B cell (primary cell): ENCODE data around the gene TOMM40L. TPM values are rescaled to one million over a fixed set of nuclear protein-coding genes. Genes with fewer than 3 reads are reported as not detected.
"Not testable (repeated sequence)": the region's sequence is repeated elsewhere in the genome, so short reads cannot be mapped to it uniquely, and the experiment has no call there.

Experiments
- ATAC-seq: fragments of 200-7000 bp; cut with Tn5 transposase; one replicate; pipeline ENCODE4 v1.10.0; 2021; ENCODE audit warnings: low read depth, mild to moderate bottlenecking, moderate number of reproducible peaks, moderate library complexity
- CTCF ChIA-PET: fragments of 350-600 bp; sonication (Branson Sonifier 250); formaldehyde crosslinking; loops from one replicate; lab custom pipeline; 2021; ENCODE audit warnings: antibody characterized with exemption, inconsistent platforms; lab: Charles Lee
- POLR2A ChIA-PET: fragments of 350-600 bp; sonication (Branson Sonifier 250); formaldehyde crosslinking; loops from one replicate; lab custom pipeline; 2021; ENCODE audit warnings: antibody characterized with exemption; lab: Charles Lee
- DNase-seq: peaks from one replicate; pipeline ENCODE4 v3.0.0; 2013
- H2AFZ ChIP-seq: 2 replicates; pipeline ENCODE4 v1.6.1; 2012; ENCODE audit warnings: mild to moderate bottlenecking, low read depth, low read length; ENCODE audit not compliant: insufficient read depth, poor library complexity, severe bottlenecking
- H3K27ac ChIP-seq, 2 donors: 1 replicate in 1 of 2; 2 replicates in 1 of 2; pipeline ENCODE4 v1.5.1; 2012 to 2013; ENCODE audit warnings: low read length in 2 of 2, mild to moderate bottlenecking in 2 of 2, moderate library complexity in 1 of 2
- H3K27me3 ChIP-seq, 4 experiments: fragments of 200-600 bp in 1 of 4; sonication (generic) in 1 of 4; replicated peaks in 1 of 4; 1 replicate in 2 of 4; 2 replicates in 2 of 4; pipeline versions ENCODE4 v1.6.1 to v1.7.0; 2013 to 2016; ENCODE audit warnings: low read length in 3 of 4, mild to moderate bottlenecking in 2 of 4, mixed read lengths in 1 of 4, moderate library complexity in 1 of 4; ENCODE audit not compliant: insufficient read depth in 4 of 4, control insufficient read depth in 3 of 4; ENCODE audit errors: control extremely low read depth in 1 of 4
- H3K36me3 ChIP-seq, 2 experiments: replicated peaks in 1 of 2; 1 replicate in 1 of 2; 2 replicates in 1 of 2; pipeline versions ENCODE4 v1.6.1 to v1.7.1; 2013; ENCODE audit warnings: low read length in 1 of 2; ENCODE audit not compliant: insufficient read depth in 2 of 2, control insufficient read depth in 1 of 2; ENCODE audit errors: control extremely low read depth in 1 of 2, extremely low read depth in 1 of 2
- H3K4me1 ChIP-seq, 2 donors: fragments of 200-600 bp in 1 of 2; sonication (generic) in 1 of 2; 1 replicate in 1 of 2; 2 replicates in 1 of 2; pipeline versions ENCODE4 v1.5.1 to v1.6.1; 2013 to 2017; ENCODE audit warnings: low read length in 2 of 2; ENCODE audit not compliant: control insufficient read depth in 2 of 2, insufficient read depth in 2 of 2
- H3K4me2 ChIP-seq: replicated peaks from 2 replicates; pipeline ENCODE3; 2012; ENCODE audit warnings: mild to moderate bottlenecking, low read depth, low read length; ENCODE audit not compliant: poor library complexity, severe bottlenecking
- H3K4me3 ChIP-seq, 5 experiments: fragments of 200-600 bp in 1 of 5; sonication (generic) in 1 of 5; 1 replicate in 3 of 5; 2 replicates in 2 of 5; pipeline versions ENCODE4 v1.5.1 to v1.7.0; 2011 to 2016; ENCODE audit warnings: low read length in 4 of 5, mild to moderate bottlenecking in 4 of 5, low read depth in 2 of 5, control low read depth in 1 of 5, moderate library complexity in 1 of 5; ENCODE audit not compliant: insufficient read depth in 1 of 5; ENCODE audit errors: control extremely low read depth in 1 of 5, extremely low read depth in 1 of 5
- H3K79me2 ChIP-seq: fragments of 200-600 bp; sonication (generic); one replicate; pipeline ENCODE4 v1.6.0; 2016; ENCODE audit warnings: low read length; ENCODE audit not compliant: control insufficient read depth, insufficient read depth
- H3K9ac ChIP-seq: fragments of 200-600 bp; sonication (generic); 2 replicates; pipeline ENCODE4 v1.6.1; 2017; ENCODE audit warnings: mild to moderate bottlenecking, low read length, moderate library complexity
- H3K9me3 ChIP-seq, 3 donors: one replicate each; pipeline versions ENCODE4 v1.6.1 to v1.7.1; 2013; ENCODE audit warnings: low read length in 2 of 3; ENCODE audit not compliant: control insufficient read depth in 2 of 3, insufficient read depth in 1 of 3; ENCODE audit errors: control extremely low read depth in 1 of 3
- H4K20me1 ChIP-seq: 2 replicates; pipeline ENCODE4 v1.6.0; 2012; ENCODE audit warnings: mild to moderate bottlenecking, low read length; ENCODE audit not compliant: insufficient read depth, control insufficient read depth, poor library complexity, severe bottlenecking
- H3K27ac Mint-ChIP-seq: one replicate; pipeline ENCODE4 v1.8.0; 2021; ENCODE audit warnings: mixed read lengths
- H3K27me3 Mint-ChIP-seq: one replicate; pipeline ENCODE4 v1.8.0; 2021; ENCODE audit warnings: mixed read lengths
- H3K4me1 Mint-ChIP-seq: one replicate; pipeline ENCODE4 v1.8.0; 2021; ENCODE audit warnings: mixed read lengths
- H3K4me3 Mint-ChIP-seq: one replicate; pipeline ENCODE4 v1.8.0; 2021; ENCODE audit warnings: mixed read lengths
- H3K9me3 Mint-ChIP-seq: one replicate; pipeline ENCODE4 v1.8.0; 2022; ENCODE audit warnings: mixed read lengths; ENCODE audit not compliant: insufficient read depth
- EZH2 ChIP-seq: IDR thresholded peaks from 2 replicates; pipeline ENCODE4 v1.6.1; 2012; ENCODE audit warnings: borderline replicate concordance, low read depth, mild to moderate bottlenecking, moderate library complexity, low read length; ENCODE audit not compliant: insufficient read depth, poor library complexity, severe bottlenecking
- WGBS: methylation state at CpG from one replicate; pipeline ENCODE4 v1.1.5; 2013; ENCODE audit warnings: missing lambda C conversion rate; ENCODE audit not compliant: insufficient coverage; 5-methylcytosine and 5-hydroxymethylcytosine counted together
- intact Hi-C: fragments of 100-400 bp; cut with micrococcal nuclease; formaldehyde crosslinking; loops from one replicate; pipeline ENCODE4 v1.10.0; 2022
- polyA plus RNA-seq: library from polyadenylated mRNA; depleted of rRNA; stranded (reverse); fragments of >200 nt; gene quantifications from 2 replicates; pipeline ENCODE4 v1.2.3, GENCODE V29; 2012
- total RNA-seq, 2 donors: library from RNA; stranded (reverse); fragments of 120-200 nt in 1 of 2; gene quantifications; 1 replicate in 1 of 2; 2 replicates in 1 of 2; pipeline versions ENCODE4 v1.2.3 to v1.2.4, GENCODE V29; 2013 to 2022
- TF ChIP-seq, protein P1 (sequence below): fragments of 200-600 bp; IDR thresholded peaks from one replicate; pipeline ENCODE4 v1.8.0; 2022; ENCODE audit warnings: antibody characterized with exemption, mild to moderate bottlenecking

Gene TOMM40L
- total and polyA plus RNA-seq, 2 donors (not counting 1 experiment from before 2014, with no cell fraction given), result 6.5 to 9.2 TPM

DNA sequence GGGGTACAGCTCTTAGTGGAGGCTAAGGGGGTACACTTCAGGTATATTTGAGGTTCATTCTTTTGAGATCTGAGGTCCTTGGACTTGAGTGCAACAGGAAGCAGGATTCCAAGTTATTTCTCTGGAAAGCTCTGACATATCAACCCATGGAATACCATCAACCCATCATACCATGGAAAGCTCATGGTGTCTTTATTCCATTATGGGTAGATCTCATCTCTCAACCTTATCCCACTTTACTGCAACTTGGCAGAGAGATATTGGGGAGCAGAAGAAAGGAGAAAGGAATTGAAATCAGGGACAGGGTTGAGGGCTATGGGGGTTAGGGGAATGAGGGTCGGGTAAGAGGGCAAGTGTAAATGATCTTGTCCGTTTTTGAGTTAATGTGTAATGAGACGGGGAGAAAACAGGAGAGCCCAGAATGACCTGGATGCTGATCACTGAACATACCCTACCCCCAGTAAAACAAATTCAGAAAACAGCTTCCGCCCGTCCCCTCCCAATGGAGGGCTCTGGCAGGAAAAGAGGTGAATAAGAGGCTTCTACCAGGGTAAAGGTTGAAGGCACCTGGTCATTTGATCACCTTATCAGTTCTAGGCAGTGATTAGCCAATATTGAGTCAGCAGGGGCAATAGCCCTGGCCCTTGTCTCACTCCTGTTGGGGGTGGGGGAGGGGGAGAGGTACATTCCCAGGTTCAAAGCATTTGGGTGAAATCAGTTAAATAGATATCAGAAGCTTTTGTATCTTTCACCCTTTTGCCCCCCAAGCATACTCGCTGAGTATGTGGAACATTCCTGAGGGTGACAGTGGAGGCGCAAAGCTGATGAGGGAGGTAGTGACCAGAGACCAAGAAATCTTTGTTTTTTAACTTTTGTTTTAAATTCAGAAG, 1.8 kb upstream of the TOMM40L start:
- ATAC-seq, result no peak
- CTCF ChIA-PET, result interaction anchor here (0.6 to 10.0 kb wide), 5 partner anchors 14 to 174 kb away, joined by 3 to 104 read pairs (median 6); partner anchors contain the start of gene PPOX
- H3K27ac ChIP-seq, result no peak overlapping the region
- WGBS, result 100% methylated on average over 1 of the region's 7 CpGs
- peaks cover 41% of the 10 kb centered on the region for H3K27me3 Mint-ChIP-seq
- no peak overlapping the region for H3K4me3 ChIP-seq
- peaks cover 7% of the 10 kb centered on the region for H3K79me2 ChIP-seq
- no peak for DNase-seq
- H3K4me2 ChIP-seq, result no peak overlapping the region
- no peaks in the 10 kb centered on the region for H3K9me3 Mint-ChIP-seq
- TF ChIP-seq, protein P1, sequence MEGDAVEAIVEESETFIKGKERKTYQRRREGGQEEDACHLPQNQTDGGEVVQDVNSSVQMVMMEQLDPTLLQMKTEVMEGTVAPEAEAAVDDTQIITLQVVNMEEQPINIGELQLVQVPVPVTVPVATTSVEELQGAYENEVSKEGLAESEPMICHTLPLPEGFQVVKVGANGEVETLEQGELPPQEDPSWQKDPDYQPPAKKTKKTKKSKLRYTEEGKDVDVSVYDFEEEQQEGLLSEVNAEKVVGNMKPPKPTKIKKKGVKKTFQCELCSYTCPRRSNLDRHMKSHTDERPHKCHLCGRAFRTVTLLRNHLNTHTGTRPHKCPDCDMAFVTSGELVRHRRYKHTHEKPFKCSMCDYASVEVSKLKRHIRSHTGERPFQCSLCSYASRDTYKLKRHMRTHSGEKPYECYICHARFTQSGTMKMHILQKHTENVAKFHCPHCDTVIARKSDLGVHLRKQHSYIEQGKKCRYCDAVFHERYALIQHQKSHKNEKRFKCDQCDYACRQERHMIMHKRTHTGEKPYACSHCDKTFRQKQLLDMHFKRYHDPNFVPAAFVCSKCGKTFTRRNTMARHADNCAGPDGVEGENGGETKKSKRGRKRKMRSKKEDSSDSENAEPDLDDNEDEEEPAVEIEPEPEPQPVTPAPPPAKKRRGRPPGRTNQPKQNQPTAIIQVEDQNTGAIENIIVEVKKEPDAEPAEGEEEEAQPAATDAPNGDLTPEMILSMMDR, result no peak
- no peak for TF ChIP-seq EZH2
- no peak overlapping the region for H3K4me3 Mint-ChIP-seq
- H3K9me3 ChIP-seq, result no peaks in the 10 kb centered on the region
- no peak overlapping the region for H2AFZ ChIP-seq
- peaks cover 31% of the 10 kb centered on the region for H3K4me1 Mint-ChIP-seq
- peaks cover 22 to 29% of the 10 kb centered on the region in 2 donors for H3K4me1 ChIP-seq
- POLR2A ChIA-PET, result interaction anchor here (1.1 to 2.9 kb wide), 3 partner anchors 16 to 83 kb away, joined by 3 to 21 read pairs (median 4); partner anchors contain the start of gene NDUFS2
- intact Hi-C loops, result no loop called here
- H3K27me3 ChIP-seq, result peaks cover 0 to 40% (median 32%) of the 10 kb centered on the region in 4 experiments
- H3K36me3 ChIP-seq, result peaks cover 1 to 6% of the 10 kb centered on the region in 2 experiments
- H3K27ac Mint-ChIP-seq, result no peak overlapping the region
- H3K9ac ChIP-seq, result no peak overlapping the region
- no peaks in the 10 kb centered on the region for H4K20me1 ChIP-seq

DNA sequence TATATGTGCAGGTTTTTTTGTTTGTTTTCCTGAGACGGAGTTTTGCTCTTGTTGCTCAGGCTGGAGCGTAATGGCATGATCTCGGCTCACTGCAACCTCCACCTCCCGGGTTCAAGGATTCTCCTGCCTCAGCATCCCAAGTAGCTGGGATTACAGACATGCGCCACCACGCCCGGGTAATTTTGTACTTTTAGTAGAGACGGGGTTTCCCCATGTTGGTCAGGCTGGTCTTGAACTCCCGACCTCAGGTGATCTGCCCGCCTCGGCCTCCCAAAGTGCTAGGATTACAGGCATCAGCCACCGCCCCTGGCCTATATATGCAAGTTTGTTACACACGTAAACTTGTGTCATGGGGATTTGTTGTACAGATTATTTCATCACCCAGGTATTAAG, 1.2 kb upstream of the TOMM40L start:
- H3K4me1 ChIP-seq, result peaks cover 22 to 29% of the 10 kb centered on the region in 2 donors
- peaks cover 31% of the 10 kb centered on the region for H3K4me1 Mint-ChIP-seq
- not testable (repeated sequence) for H3K27ac ChIP-seq, H3K27ac Mint-ChIP-seq, H3K9ac ChIP-seq, H3K9me3 ChIP-seq, ATAC-seq, H3K4me2 ChIP-seq, H4K20me1 ChIP-seq, DNase-seq, H3K9me3 Mint-ChIP-seq, H3K4me3 Mint-ChIP-seq, H3K79me2 ChIP-seq, H2AFZ ChIP-seq, H3K4me3 ChIP-seq
- peaks cover 0 to 34% (median 28%) of the 10 kb centered on the region in 4 experiments for H3K27me3 ChIP-seq
- peaks cover 1 to 12% of the 10 kb centered on the region in 2 experiments for H3K36me3 ChIP-seq
- intact Hi-C loops, result loop anchor here (1.0 to 5.0 kb wide), 4 partner anchors 22 to 68 kb away; partner anchors contain the start of genes NDUFS2 and PPOX
- H3K27me3 Mint-ChIP-seq, result peaks cover 35% of the 10 kb centered on the region
- CTCF ChIA-PET, result interaction anchor here (0.6 to 10.0 kb wide), 7 partner anchors 14 to 156 kb away, joined by 3 to 104 read pairs (median 26); partner anchors contain the start of genes CFAP126 and PPOX
- POLR2A ChIA-PET, result interaction anchor here (1.1 to 2.9 kb wide), 3 partner anchors 10 to 83 kb away, joined by 3 to 21 read pairs (median 4); partner anchors contain the start of genes FCER1G and NDUFS2
- 80% methylated on average over 1 of the region's 13 CpGs for WGBS
